HAP-1 (cell line): ENCODE measurements around the gene RASA3.

Experiments
- DNase-seq, 2 experiments: peaks; one replicate each; pipeline ENCODE4 v3.0.0-alpha.2; 2016 to 2020; ENCODE audit warnings: low spot score in 2 of 2
- H3K27me3 ChIP-seq: fragments of 250-450 bp; sonication (Bioruptor Pico); 2 replicates; pipeline ENCODE4 v1.5.1; 2020; ENCODE audit warnings: low read depth, mild to moderate bottlenecking, moderate library complexity
- H3K36me3 ChIP-seq: fragments of 250-450 bp; sonication (Bioruptor Pico); replicated peaks from 2 replicates; pipeline ENCODE4 v1.5.1; 2020; ENCODE audit warnings: mild to moderate bottlenecking
- H3K4me1 ChIP-seq: fragments of 250-450 bp; sonication (Bioruptor Pico); 2 replicates; pipeline ENCODE4 v1.5.1; 2020; ENCODE audit warnings: mild to moderate bottlenecking
- H3K4me3 ChIP-seq: fragments of 250-450 bp; sonication (Bioruptor Pico); 2 replicates; pipeline ENCODE4 v1.5.1; 2020; ENCODE audit warnings: mild to moderate bottlenecking, moderate library complexity
- H3K9me3 ChIP-seq: fragments of 250-450 bp; sonication (Bioruptor Pico); 2 replicates; pipeline ENCODE4 v1.5.1; 2020; ENCODE audit warnings: mild to moderate bottlenecking, moderate library complexity
- in situ Hi-C: fragments of 300-500 bp; cut with MboI; formaldehyde crosslinking; loops from 3 replicates; pipeline ENCODE4 v1.14.3; 2020; ENCODE audit warnings: low sequenced_read_pairs, inconsistent platforms, mixed read lengths

Gene RASA3

DNA sequence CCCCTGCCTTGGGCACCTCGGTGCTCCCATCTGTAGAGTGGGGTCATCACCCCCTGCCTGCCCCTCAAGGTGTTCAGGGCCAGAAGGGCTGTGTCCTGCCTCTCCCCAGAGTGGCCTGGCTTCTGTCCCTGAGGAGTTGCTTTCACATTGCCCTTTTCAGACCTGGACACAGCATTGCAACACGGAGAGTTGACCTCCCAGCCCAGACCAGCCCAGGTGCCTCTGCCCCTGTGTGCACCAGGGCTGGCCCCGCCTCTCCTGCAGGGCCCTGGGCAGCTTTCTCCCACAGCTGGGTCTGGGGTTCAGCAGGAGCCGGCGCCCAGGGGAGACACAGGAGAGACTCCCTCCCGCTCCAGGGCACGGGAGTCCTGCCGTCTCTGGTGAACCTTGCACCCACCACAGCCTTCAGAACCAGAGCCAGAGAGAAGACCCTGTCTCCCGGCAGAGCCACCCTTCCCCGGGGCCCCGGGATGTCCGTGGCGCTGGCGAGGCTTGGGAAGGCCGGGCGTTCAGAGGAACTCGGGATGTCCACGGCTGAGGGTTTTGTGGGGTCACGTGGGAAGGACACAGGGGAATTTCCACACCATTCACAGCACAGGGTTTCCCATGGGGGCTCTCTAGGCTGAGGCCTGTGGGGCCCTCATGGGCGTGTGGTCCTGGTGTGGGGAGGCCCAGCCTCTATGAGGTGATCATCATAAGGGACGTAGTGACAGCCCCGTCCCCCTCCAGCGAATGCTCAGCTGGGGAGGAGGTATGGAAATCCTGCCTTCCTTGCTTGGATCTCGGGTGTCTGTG, 181.8 kb downstream of the RASA3 start:
- H3K4me1 ChIP-seq, result no peaks in the 10 kb centered on the region
- in situ Hi-C loops, result no loop called here
- H3K9me3 ChIP-seq, result no peaks in the 10 kb centered on the region
- no peak overlapping the region for H3K4me3 ChIP-seq
- H3K36me3 ChIP-seq, result no peaks in the 10 kb centered on the region
- DNase-seq, result no peak
- no peaks in the 10 kb centered on the region for H3K27me3 ChIP-seq

DNA sequence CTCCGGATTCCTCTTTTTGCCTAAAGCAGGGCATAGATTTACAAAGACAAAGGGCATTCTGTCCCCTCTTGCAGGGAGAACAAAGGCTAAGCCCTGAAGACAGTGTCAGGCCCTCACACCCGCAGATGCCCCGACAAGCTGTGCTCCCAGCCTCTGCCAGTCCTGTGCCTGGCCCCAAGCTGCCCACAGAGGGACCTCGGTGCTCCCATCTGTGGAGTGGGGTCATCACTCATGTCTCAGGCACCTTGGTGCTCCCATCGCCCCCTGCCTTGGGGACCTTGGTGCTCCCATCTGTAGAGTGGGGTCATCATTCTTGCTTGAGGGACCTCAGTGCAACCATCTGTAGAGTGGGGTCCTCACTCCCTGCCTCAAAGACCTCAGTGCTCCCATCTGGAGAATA, 182.9 kb downstream of the RASA3 start:
- Histone ChIP-seq H3K36me3 (no peaks in the 10 kb centered on the region), H3K9me3 (no peaks in the 10 kb centered on the region), H3K27me3 (no peaks in the 10 kb centered on the region), H3K4me1 (no peaks in the 10 kb centered on the region), H3K4me3 (no peak overlapping the region)
- in situ Hi-C loops, result no loop called here
- DNase-seq, result no peak

DNA sequence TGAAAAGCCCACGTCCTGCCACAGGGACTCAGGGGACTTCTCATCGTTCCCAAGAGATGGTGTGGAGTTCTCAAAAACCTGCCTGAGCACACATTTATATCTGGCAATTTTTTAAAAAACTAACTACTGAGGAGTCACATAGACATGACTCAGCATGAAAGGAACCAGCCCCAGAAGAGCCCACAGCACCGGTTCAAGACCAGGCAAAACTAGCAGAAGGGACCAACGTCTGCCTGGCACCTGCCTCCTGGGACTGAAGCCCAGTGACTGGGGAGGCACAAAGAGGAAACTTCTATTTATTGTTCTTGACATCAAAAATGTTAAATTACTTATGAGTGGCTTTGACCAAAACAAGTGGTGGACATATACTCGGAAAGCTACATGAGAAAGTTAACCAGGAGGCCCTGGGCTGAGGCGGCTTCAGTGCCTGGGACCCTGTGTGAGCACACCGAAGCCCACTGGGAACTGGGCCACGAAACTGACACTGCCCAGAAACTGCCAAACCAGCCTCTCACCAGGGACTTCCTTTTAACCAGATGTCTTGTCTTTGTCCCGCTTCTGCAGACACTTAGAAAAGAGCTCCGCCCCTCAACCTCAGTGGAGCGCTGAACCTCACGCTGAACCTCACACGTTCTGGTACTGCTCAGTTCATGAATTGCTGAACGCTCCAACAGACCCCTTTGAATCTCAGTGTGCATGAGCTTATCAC, 184.2 kb downstream of the RASA3 start:
- Histone ChIP-seq H3K27me3 (no peaks in the 10 kb centered on the region), H3K36me3 (no peaks in the 10 kb centered on the region), H3K4me1 (no peaks in the 10 kb centered on the region), H3K4me3 (no peak overlapping the region), H3K9me3 (no peaks in the 10 kb centered on the region)
- DNase-seq, result no peak
- in situ Hi-C loops, result no loop called here

DNA sequence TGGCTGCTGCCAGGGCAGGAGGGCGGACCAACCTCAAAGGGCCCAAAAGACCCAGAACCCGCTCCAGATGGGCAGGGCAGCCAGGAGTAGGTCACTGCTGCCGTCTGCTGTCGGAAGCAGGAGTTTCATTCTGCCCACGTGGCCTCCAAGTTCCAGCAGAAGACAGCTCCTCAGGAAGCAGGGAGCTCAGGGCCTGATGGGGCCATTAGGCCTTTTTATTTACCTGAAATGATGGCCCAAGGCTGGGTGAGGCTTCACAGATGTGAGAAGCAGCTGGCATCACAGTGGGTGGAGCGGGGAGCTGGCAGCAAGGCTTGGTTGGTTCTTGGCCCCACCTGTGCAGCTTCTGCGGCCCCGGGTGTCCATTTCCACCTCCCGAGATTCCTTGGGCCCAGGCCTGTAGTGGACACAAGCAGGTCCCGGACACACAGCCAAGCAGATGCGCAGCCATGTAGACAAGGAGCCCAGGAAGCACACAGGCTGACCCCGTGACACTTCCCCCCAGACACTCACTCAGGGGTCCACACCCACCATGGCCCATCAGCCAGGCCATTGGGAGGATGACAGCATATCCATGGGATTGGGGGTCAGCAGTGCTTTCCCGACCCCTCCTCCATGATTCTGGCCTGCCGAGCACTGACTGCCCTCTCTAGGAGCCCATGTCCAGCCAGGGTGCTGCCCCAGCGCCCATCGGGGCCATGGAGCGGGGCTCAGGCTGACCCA, 185.0 kb downstream of the RASA3 start:
- Histone ChIP-seq H3K27me3 (no peaks in the 10 kb centered on the region), H3K4me1 (no peaks in the 10 kb centered on the region), H3K9me3 (no peaks in the 10 kb centered on the region), H3K36me3 (no peaks in the 10 kb centered on the region), H3K4me3 (no peak overlapping the region)
- in situ Hi-C loops, result no loop called here
- DNase-seq, result no peak

DNA sequence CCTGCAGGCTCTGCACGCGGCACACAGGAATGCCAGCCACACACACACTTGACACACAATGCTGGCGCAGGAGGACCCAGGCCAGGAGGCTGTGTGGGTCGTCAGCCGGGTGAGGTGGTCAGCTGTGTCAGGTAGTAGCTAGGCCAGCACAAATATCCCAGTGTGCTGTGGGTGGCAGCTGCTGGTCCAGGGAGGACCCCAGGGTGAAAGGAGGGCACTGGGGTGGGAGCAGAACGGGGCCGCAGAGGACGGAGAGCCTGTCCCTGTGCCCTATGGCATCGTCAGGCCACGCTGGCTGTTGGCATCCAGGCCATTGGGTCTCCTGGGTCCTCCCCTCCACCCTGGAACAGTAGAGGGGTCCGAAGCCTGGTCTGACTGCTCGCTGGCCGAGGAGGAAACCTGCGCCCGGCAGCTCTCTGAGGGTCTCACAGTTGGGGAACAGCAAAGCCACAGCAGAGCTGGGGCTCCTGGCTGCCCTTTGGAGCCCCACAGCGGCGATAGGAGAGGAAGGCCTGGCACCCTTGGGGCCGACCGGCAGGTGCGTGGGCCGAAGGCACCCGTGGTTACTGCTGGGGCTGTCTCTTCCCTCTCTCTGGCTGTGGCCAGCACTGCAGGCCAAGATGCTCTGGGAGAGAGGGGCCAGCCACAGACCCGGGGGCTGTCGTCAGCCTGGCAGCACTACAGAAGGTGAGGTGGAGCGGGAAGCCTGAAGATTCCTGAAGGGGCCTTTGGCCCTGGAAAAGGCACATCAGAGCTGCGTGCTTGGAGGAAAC, 185.8 kb downstream of the RASA3 start:
- in situ Hi-C loops, result no loop called here
- no peak for DNase-seq
- Histone ChIP-seq H3K36me3 (no peaks in the 10 kb centered on the region), H3K4me1 (no peaks in the 10 kb centered on the region), H3K27me3 (no peaks in the 10 kb centered on the region), H3K4me3 (no peak overlapping the region), H3K9me3 (no peaks in the 10 kb centered on the region)

DNA sequence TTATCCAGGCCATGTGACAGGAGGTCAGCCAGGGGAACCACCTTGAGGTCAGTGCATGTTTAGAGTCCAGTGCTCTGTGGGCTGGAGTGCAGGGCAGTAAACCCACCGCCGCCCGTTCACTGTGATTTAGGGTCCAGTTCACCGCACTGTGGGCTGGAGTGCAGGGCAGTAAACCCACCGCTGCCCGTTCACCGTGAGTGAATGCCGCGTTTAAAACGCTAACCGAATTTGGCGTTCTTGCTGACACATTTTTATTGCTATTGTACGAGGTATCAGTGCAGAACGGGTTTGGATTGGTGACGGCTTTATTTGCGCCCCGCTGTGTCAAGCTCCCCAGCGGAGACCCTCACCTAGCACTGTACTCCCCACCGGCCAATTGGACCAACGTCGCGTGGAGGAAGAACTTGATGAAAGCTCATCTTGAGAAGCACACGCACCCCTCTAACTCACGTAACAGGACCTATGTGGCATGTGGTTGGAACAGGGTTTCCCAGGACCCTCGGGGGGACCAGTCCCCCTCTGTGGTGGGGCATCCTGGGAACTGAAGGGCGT, 186.5 kb downstream of the RASA3 start:
- H3K4me3 ChIP-seq, result no peak overlapping the region
- H3K27me3 ChIP-seq, result no peaks in the 10 kb centered on the region
- no peak for DNase-seq
- H3K9me3 ChIP-seq, result no peaks in the 10 kb centered on the region
- H3K4me1 ChIP-seq, result no peaks in the 10 kb centered on the region
- in situ Hi-C loops, result no loop called here
- H3K36me3 ChIP-seq, result no peaks in the 10 kb centered on the region

DNA sequence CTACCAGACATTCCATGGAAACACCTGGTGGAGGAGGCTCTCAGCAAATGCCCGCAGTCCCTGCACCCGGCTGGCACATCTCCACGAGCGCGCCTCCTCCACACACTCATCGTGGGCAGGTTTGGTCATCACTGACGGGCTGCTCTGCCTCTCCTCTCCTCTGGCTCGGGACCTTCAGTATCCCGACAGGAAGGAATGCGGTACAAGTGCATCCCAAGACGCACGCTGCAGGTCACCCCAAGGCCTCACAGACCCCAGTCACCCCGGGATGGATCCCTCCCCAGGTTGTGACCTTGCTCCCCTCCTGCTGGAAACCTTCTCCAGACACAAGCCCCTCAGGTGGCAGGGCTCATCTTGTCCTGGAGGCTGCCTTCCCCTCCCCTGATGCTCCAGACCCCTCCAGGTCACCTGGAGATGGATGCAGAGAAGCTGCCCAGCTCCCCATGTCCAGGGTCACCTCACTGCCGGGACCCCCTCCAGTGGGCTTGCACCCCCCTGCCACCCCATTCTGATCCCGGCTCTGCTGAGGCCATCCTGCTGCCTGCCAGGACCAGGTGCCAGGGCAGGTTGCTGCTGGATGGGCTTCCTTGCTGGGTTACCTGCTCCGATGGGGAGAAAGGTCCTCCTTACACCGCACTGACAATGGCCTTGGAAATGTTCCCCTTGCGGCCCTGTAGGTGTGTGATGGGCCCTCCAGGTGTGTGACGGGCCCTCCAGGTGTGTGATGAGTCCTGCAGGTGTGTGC, 188.4 kb downstream of the RASA3 start:
- Histone ChIP-seq H3K4me3 (no peak overlapping the region), H3K9me3 (no peaks in the 10 kb centered on the region), H3K4me1 (no peaks in the 10 kb centered on the region), H3K36me3 (no peaks in the 10 kb centered on the region), H3K27me3 (no peaks in the 10 kb centered on the region)
- no peak for DNase-seq
- in situ Hi-C loops, result no loop called here

DNA sequence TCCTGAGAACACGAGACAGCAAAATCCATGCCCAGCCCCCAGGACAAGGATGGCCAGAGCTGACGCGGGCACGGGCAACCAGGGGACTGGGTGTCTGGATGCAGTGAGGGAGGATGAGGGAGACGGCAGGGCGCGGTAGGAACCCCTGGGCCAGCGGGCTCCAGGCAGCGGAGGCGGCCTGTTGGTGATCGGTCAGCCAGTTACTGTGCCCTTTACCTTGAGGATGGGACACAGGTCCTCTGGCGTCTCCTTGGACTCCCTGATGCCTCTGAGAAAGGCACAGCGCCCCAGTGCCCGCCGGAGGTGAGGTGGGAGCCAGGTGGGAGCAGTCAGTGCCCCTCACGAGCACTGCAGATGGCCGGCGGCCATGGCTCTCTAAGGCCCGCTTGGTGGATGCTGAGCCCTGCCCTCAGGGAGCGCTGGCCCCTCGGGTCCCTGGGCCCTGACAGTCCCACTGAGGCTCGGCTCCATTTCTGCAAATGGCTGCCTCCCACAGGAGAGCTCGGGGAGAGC, 189.8 kb downstream of the RASA3 start:
- H3K27me3 ChIP-seq, result no peaks in the 10 kb centered on the region
- no peak for DNase-seq
- no peaks in the 10 kb centered on the region for H3K36me3 ChIP-seq
- no peaks in the 10 kb centered on the region for H3K9me3 ChIP-seq
- in situ Hi-C loops, result no loop called here
- H3K4me1 ChIP-seq, result no peaks in the 10 kb centered on the region
- no peak overlapping the region for H3K4me3 ChIP-seq

DNA sequence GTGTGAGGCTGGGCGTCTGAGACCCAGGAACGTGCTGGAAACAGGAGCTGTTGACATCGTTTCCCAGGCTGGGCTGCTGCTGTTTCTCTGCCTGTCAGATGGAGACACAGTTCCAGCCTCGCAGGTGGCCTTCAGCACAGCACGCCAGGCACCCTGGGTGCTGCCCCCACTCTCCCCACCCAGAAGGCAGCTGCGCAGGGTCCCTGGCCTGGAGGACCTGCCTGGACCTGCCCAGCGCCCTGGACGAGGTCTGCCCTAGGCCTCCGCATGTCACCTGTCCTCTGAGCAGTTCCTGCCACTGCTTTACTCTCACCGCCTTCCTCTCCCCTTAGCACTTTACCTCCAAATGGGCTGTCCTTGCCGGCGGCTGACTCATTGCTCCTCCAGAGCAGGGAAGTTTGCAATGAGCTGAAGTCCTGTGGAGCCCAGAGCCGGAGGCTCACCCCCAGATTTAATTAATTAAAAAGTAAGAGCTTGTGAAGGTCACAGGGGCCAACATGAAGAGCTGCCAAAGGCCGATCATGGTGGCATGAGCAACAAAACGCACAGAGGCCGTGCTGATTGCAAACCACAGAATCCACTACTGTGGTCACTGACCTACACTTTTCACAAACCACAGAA, 190.7 kb downstream of the RASA3 start:
- no peaks in the 10 kb centered on the region for H3K36me3 ChIP-seq
- no peaks in the 10 kb centered on the region for H3K9me3 ChIP-seq
- in situ Hi-C loops, result no loop called here
- DNase-seq, result no peak
- 0 out of 2 replicates have a peak, but pooled peaks cover 3% of the 10 kb centered on the region for H3K27me3 ChIP-seq
- H3K4me3 ChIP-seq, result no peak overlapping the region
- no peaks in the 10 kb centered on the region for H3K4me1 ChIP-seq

DNA sequence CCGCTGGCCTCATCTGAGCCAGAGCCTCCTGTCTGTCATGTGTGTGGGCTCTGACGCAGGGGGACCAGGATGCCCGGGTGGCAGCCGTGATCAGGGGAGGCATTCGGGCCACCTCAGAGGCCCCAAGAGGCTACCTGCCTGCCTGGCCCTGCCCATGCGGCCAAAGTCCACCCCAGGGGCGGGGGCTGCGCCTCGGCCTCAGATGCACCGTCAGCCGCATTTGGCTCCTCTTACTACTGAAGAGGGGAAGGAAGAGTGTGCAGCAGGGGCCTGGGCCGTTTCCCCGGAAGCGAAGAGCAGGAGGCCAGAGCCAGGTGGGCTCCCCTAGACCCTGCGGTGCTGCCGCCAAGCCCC, 192.5 kb downstream of the RASA3 start:
- H3K4me3 ChIP-seq, result no peak overlapping the region
- H3K27me3 ChIP-seq, result 0 out of 2 replicates have a peak, but pooled peaks cover 3% of the 10 kb centered on the region
- in situ Hi-C loops, result no loop called here
- H3K36me3 ChIP-seq, result no peaks in the 10 kb centered on the region
- H3K4me1 ChIP-seq, result no peaks in the 10 kb centered on the region
- no peaks in the 10 kb centered on the region for H3K9me3 ChIP-seq
- DNase-seq, result no peak

DNA sequence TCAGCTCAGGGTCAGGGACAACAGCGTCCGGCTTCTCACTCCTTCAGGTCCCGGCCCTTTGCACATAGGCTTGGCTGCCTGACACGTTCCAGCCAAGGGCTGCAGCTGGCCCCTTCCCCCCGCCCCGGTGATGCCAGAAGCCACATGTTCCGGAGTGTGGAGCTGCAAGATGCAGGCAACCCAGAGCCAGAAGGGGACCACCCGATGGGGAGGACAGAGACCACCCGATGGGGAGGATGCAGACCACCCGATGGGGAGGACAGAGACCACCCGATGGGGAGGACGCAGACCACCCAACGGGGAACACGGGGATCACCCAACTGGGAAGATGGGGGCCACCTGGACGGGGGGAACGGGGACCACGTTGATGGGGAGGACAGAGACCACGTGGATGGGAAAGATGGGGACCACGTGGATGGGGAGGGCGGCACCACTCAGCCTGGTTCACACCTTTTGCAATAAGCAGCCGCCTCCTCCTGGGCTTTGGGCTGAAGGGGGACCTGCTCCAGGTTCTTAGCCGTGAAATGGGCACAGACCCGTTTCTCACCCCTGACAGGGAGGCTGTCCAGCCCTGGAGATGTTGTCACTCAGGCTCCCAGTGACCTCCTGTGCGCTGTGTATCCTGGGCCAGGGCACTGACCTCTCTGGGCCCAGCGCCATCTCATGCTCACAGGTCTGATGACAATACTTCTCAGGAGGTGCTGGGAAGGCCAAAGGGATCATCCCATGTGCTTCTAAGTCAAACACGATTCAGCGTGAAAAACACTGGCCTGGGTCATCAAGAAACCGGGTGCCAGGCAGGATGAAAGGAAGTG, 193.1 kb downstream of the RASA3 start:
- in situ Hi-C loops, result no loop called here
- no peaks in the 10 kb centered on the region for H3K4me1 ChIP-seq
- no peak overlapping the region for H3K4me3 ChIP-seq
- H3K9me3 ChIP-seq, result no peaks in the 10 kb centered on the region
- 0 out of 2 replicates have a peak, but pooled peaks cover 3% of the 10 kb centered on the region for H3K27me3 ChIP-seq
- no peak for DNase-seq
- H3K36me3 ChIP-seq, result no peaks in the 10 kb centered on the region

DNA sequence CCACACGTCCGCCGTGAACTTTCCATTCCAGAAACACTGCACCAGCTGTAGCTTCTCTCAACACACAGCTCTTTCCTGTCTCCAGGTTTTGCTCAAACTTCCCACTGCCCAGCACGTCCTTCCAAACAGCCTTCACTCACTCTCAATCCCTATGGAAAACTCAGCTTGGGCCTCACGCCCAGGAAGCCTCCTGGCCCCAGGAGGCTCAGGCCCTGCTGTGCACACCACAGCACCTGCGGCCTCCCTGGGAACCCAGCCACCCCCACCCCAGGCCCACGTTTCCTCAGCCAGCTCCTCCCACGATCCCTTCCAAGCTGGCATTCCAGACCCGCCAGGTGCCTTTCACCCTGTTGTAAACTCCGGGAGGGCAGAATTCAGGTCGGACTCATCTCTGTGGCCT, 193.7 kb downstream of the RASA3 start:
- 0 out of 2 replicates have a peak, but pooled peaks cover 3% of the 10 kb centered on the region for H3K27me3 ChIP-seq
- no peak for DNase-seq
- H3K4me3 ChIP-seq, result no peak overlapping the region
- H3K36me3 ChIP-seq, result no peaks in the 10 kb centered on the region
- H3K9me3 ChIP-seq, result no peaks in the 10 kb centered on the region
- in situ Hi-C loops, result no loop called here
- H3K4me1 ChIP-seq, result no peaks in the 10 kb centered on the region
